ENCODE data around the gene TMTC2.

TMTC2 gene

GRCh38 chr12:82896277-82896676, 209.6 kb downstream of the TMTC2 start:
- no peak for DNase-seq

- no peak for DNase-seq
These were observed 210.3 kb downstream of the TMTC2 start for GRCh38 chr12:82896979-82897378.

GRCh38 chr12:82898441-82898840, 211.7 kb downstream of the TMTC2 start:
- no peak for DNase-seq

- DNase-seq, result no peak
These were observed 217.6 kb downstream of the TMTC2 start for GRCh38 chr12:82904219-82904790.

- DNase-seq, result no peak
These were observed 223.7 kb downstream of the TMTC2 start for GRCh38 chr12:82910246-82910893.

- no peak for DNase-seq
These were observed 225.7 kb downstream of the TMTC2 start for GRCh38 chr12:82912406-82912805.

- DNase-seq, result no peak
These were observed 232.8 kb downstream of the TMTC2 start for GRCh38 chr12:82919388-82920054.

GRCh38 chr12:82923935-82924334, 237.2 kb downstream of the TMTC2 start:
- DNase-seq, result no peak

- no peak for DNase-seq
These were observed 239.9 kb downstream of the TMTC2 start for GRCh38 chr12:82926630-82927029.

GRCh38 chr12:82930301-82930700, 243.6 kb downstream of the TMTC2 start:
- DNase-seq, result no peak

- DNase-seq, result no peak
These were observed 244.8 kb downstream of the TMTC2 start for GRCh38 chr12:82931349-82932116.

- no peak for DNase-seq
These were observed 250.4 kb downstream of the TMTC2 start for GRCh38 chr12:82937151-82937550.

- DNase-seq, result no peak
These were observed 255.8 kb downstream of the TMTC2 start for GRCh38 chr12:82942521-82942920.

GRCh38 chr12:82942991-82943401, 256.3 kb downstream of the TMTC2 start:
- DNase-seq, result no peak

- DNase-seq, result no peak
These were observed 261.8 kb downstream of the TMTC2 start for GRCh38 chr12:82948491-82948890.

GRCh38 chr12:82950356-82950755, 263.6 kb downstream of the TMTC2 start:
- DNase-seq, result no peak

GRCh38 chr12:82952946-82953345, 266.2 kb downstream of the TMTC2 start:
- DNase-seq, result no peak

- DNase-seq, result no peak
These were observed 266.7 kb downstream of the TMTC2 start for GRCh38 chr12:82953397-82953796.

- no peak for DNase-seq
These were observed 267.4 kb downstream of the TMTC2 start for GRCh38 chr12:82954064-82954463.

- no peak for DNase-seq
These were observed 267.9 kb downstream of the TMTC2 start for GRCh38 chr12:82954572-82954971.

GRCh38 chr12:82955043-82955442, 268.3 kb downstream of the TMTC2 start:
- DNase-seq, result peak; percentile 28 to 41 (median 30)

- no peak for DNase-seq
These were observed 272.3 kb downstream of the TMTC2 start for GRCh38 chr12:82958966-82959365.

- no peak for DNase-seq
These were observed 273.1 kb downstream of the TMTC2 start for GRCh38 chr12:82959821-82960220.

- no peak for DNase-seq
These were observed 275.1 kb downstream of the TMTC2 start for GRCh38 chr12:82961835-82962234.

Measured in suppressor macrophage treated with lipopolysaccharide for 1 hour (primary cell).